ENCODE data around the gene IL6ST. TPM values are rescaled to one million over a fixed set of nuclear protein-coding genes. Genes with fewer than 3 reads are reported as not detected.
"Not testable (repeated sequence)": the region's sequence is repeated elsewhere in the genome, so short reads cannot be mapped to it uniquely, and the experiment has no call there.

The IL6ST gene
- total and polyA plus RNA-seq, 9 donors, result 30.0 to 111 (median 60.2) TPM

DNA sequence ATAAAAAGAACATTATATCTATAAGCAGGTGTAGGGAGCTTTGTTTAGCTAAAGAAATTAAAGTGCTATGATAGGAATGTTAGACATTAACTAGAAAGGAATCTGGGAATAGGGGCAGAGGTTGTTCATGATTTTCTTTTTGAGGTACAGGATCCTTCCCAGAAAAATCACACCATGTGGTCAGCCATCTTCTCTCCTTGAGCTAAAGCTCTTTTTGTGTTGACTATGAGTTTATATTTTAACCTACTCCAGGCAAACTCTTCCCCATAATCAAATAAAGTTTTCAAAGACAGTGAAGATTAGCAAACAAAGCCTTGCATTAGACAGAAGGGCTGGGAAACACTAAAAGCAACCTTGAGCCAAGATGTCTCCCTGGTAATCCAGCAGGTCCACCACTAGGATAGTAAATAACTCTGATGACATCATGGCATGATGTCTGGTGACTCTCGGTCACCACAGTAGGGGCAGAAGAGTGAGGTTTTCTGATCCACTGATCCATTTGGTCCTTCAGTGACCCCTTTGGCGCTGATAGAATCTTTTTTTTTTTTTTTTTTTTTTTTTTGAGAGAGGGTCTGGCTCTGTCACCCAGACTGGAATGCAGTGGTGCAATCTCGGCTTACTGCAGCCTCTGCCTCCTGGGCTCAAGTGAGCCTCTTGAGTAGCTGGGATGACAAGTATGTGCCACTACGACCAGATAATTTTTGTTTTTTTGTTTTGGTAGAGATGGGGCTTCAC, 30.6 kb upstream of the IL6ST start:
- no peak for DNase-seq
- Histone ChIP-seq H3K4me1 (ENCODE audit: control insufficient read depth, insufficient read depth, low read length) (no peaks in the 10 kb centered on the region), H3K9me3 (replicated peaks; ENCODE audit: control insufficient read depth, low read depth, low read length) (no peaks in the 10 kb centered on the region), H3K27ac (ENCODE audit: low read length) (no peak overlapping the region), H3K36me3 (ENCODE audit: control insufficient read depth, insufficient read depth, low read length) (no peaks in the 10 kb centered on the region), H3K27me3 (ENCODE audit: control insufficient read depth, insufficient read depth, low read length) (no peaks in the 10 kb centered on the region), H3K4me3 (ENCODE audit: low read length) (no peak overlapping the region)
- WGBS (ENCODE audit: insufficient coverage), result 100% methylated on average over 1 of the region's 4 CpGs

- H3K4me3 ChIP-seq (ENCODE audit: low read length), result no peak overlapping the region
Measured at GRCh38 chr5:56024810-56025150, 30.0 kb upstream of the IL6ST start.

DNA sequence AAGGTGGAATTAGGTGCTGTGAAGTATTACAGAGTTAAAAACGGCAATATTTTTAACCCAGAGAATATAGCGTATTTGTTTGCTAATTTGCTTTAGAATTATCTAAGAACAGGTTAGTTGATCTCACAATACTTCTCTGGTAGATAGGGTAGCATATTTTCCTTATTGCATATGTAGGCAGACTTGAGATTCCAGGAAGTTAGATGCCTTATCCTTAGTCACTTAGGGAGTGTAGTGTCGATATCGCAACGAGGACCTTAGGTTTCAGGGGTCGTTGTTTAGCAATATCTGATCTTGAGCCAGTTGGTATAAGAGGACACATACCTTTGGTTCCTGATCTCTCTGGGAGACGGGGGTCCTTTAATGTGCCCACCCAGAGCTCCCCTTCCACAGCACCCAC, 28.5 kb upstream of the IL6ST start:
- Histone ChIP-seq H3K4me3 (ENCODE audit: low read length) (no peak overlapping the region), H3K36me3 (ENCODE audit: control insufficient read depth, insufficient read depth, low read length) (no peaks in the 10 kb centered on the region), H3K4me1 (ENCODE audit: control insufficient read depth, insufficient read depth, low read length) (no peaks in the 10 kb centered on the region), H3K27ac (ENCODE audit: low read length) (no peak overlapping the region), H3K9me3 (replicated peaks; ENCODE audit: control insufficient read depth, low read depth, low read length) (no peaks in the 10 kb centered on the region), H3K27me3 (ENCODE audit: control insufficient read depth, insufficient read depth, low read length) (no peaks in the 10 kb centered on the region)
- no CpG with 5 or more reads among the region's 7 CpGs for WGBS (ENCODE audit: insufficient coverage)
- DNase-seq, result no peak

More at GRCh38 chr5:56024810-56025150, 30.0 kb upstream of the IL6ST start:
- no peak for DNase-seq
- H3K27ac ChIP-seq (ENCODE audit: low read length), result no peak overlapping the region
- no peaks in the 10 kb centered on the region for H3K4me1 ChIP-seq (ENCODE audit: control insufficient read depth, insufficient read depth, low read length)
- WGBS (ENCODE audit: insufficient coverage), result 76% methylated on average over 2 of the region's 2 CpGs
- H3K9me3 ChIP-seq (replicated peaks; ENCODE audit: control insufficient read depth, low read depth, low read length), result no peaks in the 10 kb centered on the region
- no peaks in the 10 kb centered on the region for H3K36me3 ChIP-seq (ENCODE audit: control insufficient read depth, insufficient read depth, low read length)
- H3K27me3 ChIP-seq (ENCODE audit: control insufficient read depth, insufficient read depth, low read length), result no peaks in the 10 kb centered on the region

- Histone ChIP-seq H3K4me1 (ENCODE audit: control insufficient read depth, insufficient read depth, low read length) (no peaks in the 10 kb centered on the region), H3K27ac (ENCODE audit: low read length) (no peak overlapping the region), H3K36me3 (ENCODE audit: control insufficient read depth, insufficient read depth, low read length) (no peaks in the 10 kb centered on the region), H3K9me3 (replicated peaks; ENCODE audit: control insufficient read depth, low read depth, low read length) (no peaks in the 10 kb centered on the region), H3K27me3 (ENCODE audit: control insufficient read depth, insufficient read depth, low read length) (no peaks in the 10 kb centered on the region), H3K4me3 (ENCODE audit: low read length) (no peak overlapping the region)
- WGBS (ENCODE audit: insufficient coverage), result 86% methylated on average over 1 of the region's 11 CpGs
- DNase-seq, result peak; percentile 34
Measured at GRCh38 chr5:56019306-56020272, 24.8 kb upstream of the IL6ST start.

GRCh38 chr5:56018832-56019231, 24.1 kb upstream of the IL6ST start:
- H3K4me1 ChIP-seq (ENCODE audit: control insufficient read depth, insufficient read depth, low read length), result no peaks in the 10 kb centered on the region
- no peaks in the 10 kb centered on the region for H3K36me3 ChIP-seq (ENCODE audit: control insufficient read depth, insufficient read depth, low read length)
- no peak overlapping the region for H3K4me3 ChIP-seq (ENCODE audit: low read length)
- H3K27ac ChIP-seq (ENCODE audit: low read length), result no peak overlapping the region
- no peaks in the 10 kb centered on the region for H3K27me3 ChIP-seq (ENCODE audit: control insufficient read depth, insufficient read depth, low read length)
- H3K9me3 ChIP-seq (replicated peaks; ENCODE audit: control insufficient read depth, low read depth, low read length), result no peaks in the 10 kb centered on the region
- no CpG with 5 or more reads among the region's 1 CpG for WGBS (ENCODE audit: insufficient coverage)
- no peak for DNase-seq

GRCh38 chr5:56014701-56015100, 19.9 kb upstream of the IL6ST start:
- H3K4me3 ChIP-seq (ENCODE audit: low read length); H3K27me3 ChIP-seq (ENCODE audit: control insufficient read depth, insufficient read depth, low read length); H3K4me1 ChIP-seq (ENCODE audit: control insufficient read depth, insufficient read depth, low read length); H3K27ac ChIP-seq (ENCODE audit: low read length); DNase-seq; H3K9me3 ChIP-seq (replicated peaks; ENCODE audit: control insufficient read depth, low read depth, low read length); H3K36me3 ChIP-seq (ENCODE audit: control insufficient read depth, insufficient read depth, low read length): not testable (repeated sequence)
- no CpG with 5 or more reads among the region's 26 CpGs for WGBS (ENCODE audit: insufficient coverage)

DNA sequence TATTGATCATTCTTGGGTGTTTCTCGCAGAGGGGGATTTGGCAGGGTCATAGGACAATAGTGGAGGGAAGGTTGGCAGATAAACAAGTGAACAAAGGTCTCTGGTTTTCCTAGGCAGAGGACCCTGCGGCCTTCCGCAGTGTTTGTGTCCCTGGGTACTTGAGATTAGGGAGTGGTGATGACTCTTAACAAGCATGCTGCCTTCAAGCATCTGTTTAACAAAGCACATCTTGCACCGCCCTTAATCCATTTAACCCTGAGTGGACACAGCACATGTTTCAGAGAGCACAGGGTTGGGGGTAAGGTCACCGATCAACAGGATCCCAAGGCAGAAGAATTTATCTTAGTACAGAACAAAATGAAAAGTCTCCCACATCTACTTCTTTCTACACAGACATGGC, 19.2 kb upstream of the IL6ST start:
- not testable (repeated sequence) for H3K27ac ChIP-seq (ENCODE audit: low read length); H3K36me3 ChIP-seq (ENCODE audit: control insufficient read depth, insufficient read depth, low read length); DNase-seq; H3K27me3 ChIP-seq (ENCODE audit: control insufficient read depth, insufficient read depth, low read length); H3K9me3 ChIP-seq (replicated peaks; ENCODE audit: control insufficient read depth, low read depth, low read length); H3K4me1 ChIP-seq (ENCODE audit: control insufficient read depth, insufficient read depth, low read length); H3K4me3 ChIP-seq (ENCODE audit: low read length)
- WGBS (ENCODE audit: insufficient coverage), result no CpG with 5 or more reads among the region's 5 CpGs

- H3K9me3 ChIP-seq (replicated peaks; ENCODE audit: control insufficient read depth, low read depth, low read length), result no peaks in the 10 kb centered on the region
- no CpG with 5 or more reads among the region's 5 CpGs for WGBS (ENCODE audit: insufficient coverage)
- no peaks in the 10 kb centered on the region for H3K27me3 ChIP-seq (ENCODE audit: control insufficient read depth, insufficient read depth, low read length)
- no peaks in the 10 kb centered on the region for H3K36me3 ChIP-seq (ENCODE audit: control insufficient read depth, insufficient read depth, low read length)
- no peak overlapping the region for H3K27ac ChIP-seq (ENCODE audit: low read length)
- H3K4me3 ChIP-seq (ENCODE audit: low read length), result no peak overlapping the region
- no peak for DNase-seq
- H3K4me1 ChIP-seq (ENCODE audit: control insufficient read depth, insufficient read depth, low read length), result no peaks in the 10 kb centered on the region
Measured at GRCh38 chr5:56012281-56012963, 17.7 kb upstream of the IL6ST start.

DNA sequence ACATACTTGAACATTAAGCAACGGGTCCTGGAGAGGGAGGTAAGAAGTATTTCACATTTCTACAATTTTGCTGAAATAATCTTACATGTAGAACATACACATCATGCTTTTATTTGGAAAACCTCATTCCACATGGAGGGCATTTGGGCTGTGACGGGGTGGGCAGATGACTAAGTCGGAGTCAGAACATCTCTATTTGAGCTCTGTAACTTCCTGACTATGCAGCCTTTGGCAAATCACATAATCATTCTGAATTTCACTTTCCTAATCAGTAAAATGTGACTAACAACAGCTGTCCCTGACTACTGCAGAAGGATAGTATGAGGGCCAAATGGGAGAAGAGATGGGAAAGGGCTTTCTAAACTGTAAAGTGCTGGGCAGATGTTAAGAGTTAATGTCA, 17.1 kb upstream of the IL6ST start:
- H3K27ac ChIP-seq (ENCODE audit: low read length), result no peak overlapping the region
- no peaks in the 10 kb centered on the region for H3K36me3 ChIP-seq (ENCODE audit: control insufficient read depth, insufficient read depth, low read length)
- H3K4me1 ChIP-seq (ENCODE audit: control insufficient read depth, insufficient read depth, low read length), result no peaks in the 10 kb centered on the region
- no peaks in the 10 kb centered on the region for H3K9me3 ChIP-seq (replicated peaks; ENCODE audit: control insufficient read depth, low read depth, low read length)
- no peak overlapping the region for H3K4me3 ChIP-seq (ENCODE audit: low read length)
- 60% methylated on average over 1 of the region's 3 CpGs for WGBS (ENCODE audit: insufficient coverage)
- no peaks in the 10 kb centered on the region for H3K27me3 ChIP-seq (ENCODE audit: control insufficient read depth, insufficient read depth, low read length)
- DNase-seq, result no peak

GRCh38 chr5:56010431-56010830, 15.7 kb upstream of the IL6ST start:
- Histone ChIP-seq H3K9me3 (replicated peaks; ENCODE audit: control insufficient read depth, low read depth, low read length) (no peaks in the 10 kb centered on the region), H3K27ac (ENCODE audit: low read length) (no peak overlapping the region), H3K4me3 (ENCODE audit: low read length) (no peak overlapping the region), H3K27me3 (ENCODE audit: control insufficient read depth, insufficient read depth, low read length) (no peaks in the 10 kb centered on the region), H3K4me1 (ENCODE audit: control insufficient read depth, insufficient read depth, low read length) (no peaks in the 10 kb centered on the region), H3K36me3 (ENCODE audit: control insufficient read depth, insufficient read depth, low read length) (no peaks in the 10 kb centered on the region)
- DNase-seq, result no peak
- WGBS (ENCODE audit: insufficient coverage), result no CpG with 5 or more reads among the region's 3 CpGs
